Activated naive CD8-positive, alpha-beta T cell treated with anti-CD3 and anti-CD28 coated beads, Interleukin-2, amount 10 ng/mL, durations not matched to agents 7 days and 5 days (primary cell): ENCODE data around the gene TREML2. TPM values are rescaled to one million over a fixed set of nuclear protein-coding genes. Genes with fewer than 3 reads are reported as not detected.

Source experiments
- total RNA-seq, 2 experiments: library from RNA; stranded (reverse); gene quantifications; one replicate each; pipeline ENCODE4 v1.2.3, GENCODE V29; 2021

The TREML2 gene
- total RNA-seq, 2 experiments from 2014 or later = 13.5 to 14.9 TPM

Other genes starting within 250 kb of the TREML2 start
- 1 to 10 TPM; 3.0 to 4.2 TPM for gene UNC5CL, start 161.9 kb downstream of the TREML2 start, total RNA-seq
- gene TSPO2, start 158.7 kb downstream of the TREML2 start, total RNA-seq = not detected
- gene APOBEC2, start 147.9 kb downstream of the TREML2 start, total RNA-seq = not detected
- gene OARD1, start 128.8 kb downstream of the TREML2 start, total RNA-seq = 10 to 100 TPM; 38.9 to 40.8 TPM
- 10 to 100 TPM; 44.4 to 47.7 TPM for gene NFYA, start 128.2 kb downstream of the TREML2 start, total RNA-seq
- not detected for gene TREML1, start 46.8 kb downstream of the TREML2 start, total RNA-seq
- 1 to 10 TPM; 1.9 to 2.8 TPM for gene TREM2, start 38.0 kb downstream of the TREML2 start, total RNA-seq
- gene TREML4, start 27.2 kb upstream of the TREML2 start, total RNA-seq = not detected
- not detected for gene TREM1, start 85.5 kb upstream of the TREML2 start, total RNA-seq
- gene NCR2, start 134.5 kb upstream of the TREML2 start, total RNA-seq = under 1 TPM; 0.82 to 1.00 TPM